Activated naive CD4-positive, alpha-beta T cell (primary cell): ENCODE results near the gene OAS2.

Source experiments
- DNase-seq, 4 experiments: peaks; one replicate each; lab custom pipeline; 2025; lab: John Stamatoyannopoulos, UW

The OAS2 gene

GRCh38 chr12:113058553-113058952 lies 80.2 kb downstream of the OAS2 start:
- no peak for DNase-seq

- DNase-seq, result no peak
These were observed 80.8 kb downstream of the OAS2 start for GRCh38 chr12:113059071-113059595.

- DNase-seq, result no peak
These were observed 82.1 kb downstream of the OAS2 start for GRCh38 chr12:113060336-113060960.

- no peak for DNase-seq
These were observed 82.9 kb downstream of the OAS2 start for GRCh38 chr12:113061061-113061694.
